Measurements from ENCODE around the gene DENND1A.

- TF ChIP-seq CTCF (IDR thresholded peaks at IDR 0.05) (no peak), POLR2A (IDR thresholded peaks at IDR 0.05) (no peak), EP300 (IDR thresholded peaks at IDR 0.05) (no peak)
Measured at GRCh38 chr9:123789554-123790292, 140.2 kb downstream of the DENND1A start.
